22Rv1 (cell line): ENCODE data around the gene NAPEPLD.

ENCODE experiments used
- CTCF ChIP-seq: fragments of 450-650 bp; IDR thresholded peaks from 2 replicates; pipeline ENCODE4 v1.5.1; 2017; ENCODE audit warnings: mild to moderate bottlenecking
- ZFX ChIP-seq: fragments of 450-650 bp; IDR thresholded peaks from 2 replicates; pipeline ENCODE4 v1.6.1; 2017; ENCODE audit warnings: antibody characterized with exemption, borderline replicate concordance

GRCh38 chr7:103051519-103051918 is 97.4 kb downstream of the NAPEPLD start:
- TF ChIP-seq CTCF (no peak), ZFX (no peak)
